Trophoblast cell (in vitro differentiated cells and primary cell): ENCODE data around the gene CCR9.

Experiments used
- DNase-seq, 2 donors: peaks; one replicate each; pipeline ENCODE4 v3.0.0-alpha.2; 2016
- H2AFZ ChIP-seq: 2 replicates; pipeline ENCODE4 v1.6.1; 2013; ENCODE audit warnings: low read length, moderate library complexity, mild to moderate bottlenecking; ENCODE audit not compliant: insufficient read depth, poor library complexity
- H2AK5ac ChIP-seq: 2 replicates; pipeline ENCODE4 v1.6.1; 2013; ENCODE audit warnings: mild to moderate bottlenecking, low read length
- H2BK120ac ChIP-seq: 2 replicates; pipeline ENCODE4 v1.6.1; 2013; ENCODE audit warnings: low read length, mild to moderate bottlenecking, moderate library complexity; ENCODE audit not compliant: insufficient read depth, poor library complexity
- H2BK12ac ChIP-seq: 2 replicates; pipeline ENCODE4 v1.6.1; 2013; ENCODE audit warnings: mild to moderate bottlenecking, low read length, moderate library complexity
- H2BK5ac ChIP-seq: 2 replicates; pipeline ENCODE4 v1.6.1; 2013; ENCODE audit warnings: low read length, low read depth, moderate library complexity, mild to moderate bottlenecking; ENCODE audit not compliant: poor library complexity
- H3K14ac ChIP-seq: 2 replicates; pipeline ENCODE4 v1.6.1; 2013; ENCODE audit warnings: mild to moderate bottlenecking, low read length
- H3K18ac ChIP-seq: 2 replicates; pipeline ENCODE4 v1.6.1; 2013; ENCODE audit warnings: mild to moderate bottlenecking, low read length
- H3K23ac ChIP-seq: 2 replicates; pipeline ENCODE4 v1.6.1; 2013; ENCODE audit warnings: low read length
- H3K27ac ChIP-seq: 2 replicates; pipeline ENCODE4 v1.5.1; 2013; ENCODE audit warnings: low read depth, mild to moderate bottlenecking, inconsistent platforms, low read length, moderate library complexity
- H3K27me3 ChIP-seq: 2 replicates; pipeline ENCODE4 v1.6.1; 2013; ENCODE audit warnings: inconsistent platforms, mild to moderate bottlenecking, low read length, moderate library complexity; ENCODE audit not compliant: insufficient read depth
- H3K36me3 ChIP-seq, 2 experiments: 1 replicate in 1 of 2; 2 replicates in 1 of 2; pipeline ENCODE4 v1.6.1; 2013; ENCODE audit warnings: low read length in 2 of 2, mild to moderate bottlenecking in 2 of 2, moderate library complexity in 1 of 2; ENCODE audit not compliant: insufficient read depth in 2 of 2, control insufficient read depth in 1 of 2
- H3K4ac ChIP-seq: 2 replicates; pipeline ENCODE4 v1.6.1; 2013; ENCODE audit warnings: low read depth, mild to moderate bottlenecking, low read length, moderate library complexity
- H3K4me1 ChIP-seq, 2 experiments: 1 replicate in 1 of 2; 2 replicates in 1 of 2; pipeline ENCODE4 v1.6.1; 2013; ENCODE audit warnings: low read length in 2 of 2, mild to moderate bottlenecking in 2 of 2, moderate library complexity in 1 of 2; ENCODE audit not compliant: insufficient read depth in 2 of 2, control insufficient read depth in 1 of 2
- H3K4me2 ChIP-seq: 2 replicates; pipeline ENCODE4 v1.6.1; 2013; ENCODE audit warnings: inconsistent platforms, mild to moderate bottlenecking, low read length, moderate library complexity
- H3K4me3 ChIP-seq: 2 replicates; pipeline ENCODE4 v1.5.1; 2013; ENCODE audit warnings: mild to moderate bottlenecking, low read depth, low read length, inconsistent platforms
- H3K79me1 ChIP-seq: one replicate; pipeline ENCODE4 v1.6.1; 2013; ENCODE audit warnings: low read length
- H3K79me2 ChIP-seq: 2 replicates; pipeline ENCODE4 v1.6.1; 2013; ENCODE audit warnings: low read length, mild to moderate bottlenecking; ENCODE audit not compliant: control insufficient read depth, insufficient read depth, poor library complexity
- H3K9ac ChIP-seq: 2 replicates; pipeline ENCODE4 v1.6.1; 2013; ENCODE audit warnings: mild to moderate bottlenecking, low read length
- H3K9me3 ChIP-seq: 2 replicates; pipeline ENCODE4 v1.6.1; 2013; ENCODE audit warnings: low read depth, mild to moderate bottlenecking, control low read depth, inconsistent platforms, low read length; ENCODE audit not compliant: insufficient read depth
- H4K12ac ChIP-seq: 2 replicates; pipeline ENCODE4 v1.6.1; 2013; ENCODE audit warnings: low read depth, mild to moderate bottlenecking, low read length, moderate library complexity
- H4K8ac ChIP-seq: 2 replicates; pipeline ENCODE4 v1.6.1; 2013; ENCODE audit warnings: low read depth, mild to moderate bottlenecking, low read length, moderate library complexity
- H4K91ac ChIP-seq: one replicate; pipeline ENCODE4 v1.6.1; 2013; ENCODE audit warnings: low read depth, mild to moderate bottlenecking, low read length, moderate library complexity
- WGBS: extraction: QIAGEN DNeasy Blood & Tissue Kit; methylation state at CpG from one replicate; pipeline ENCODE4 v1.1.7; 2013; ENCODE audit warnings: missing lambda C conversion rate; ENCODE audit not compliant: insufficient read length, insufficient coverage; ENCODE audit errors: extremely low coverage; 5-methylcytosine and 5-hydroxymethylcytosine counted together

Gene CCR9

DNA sequence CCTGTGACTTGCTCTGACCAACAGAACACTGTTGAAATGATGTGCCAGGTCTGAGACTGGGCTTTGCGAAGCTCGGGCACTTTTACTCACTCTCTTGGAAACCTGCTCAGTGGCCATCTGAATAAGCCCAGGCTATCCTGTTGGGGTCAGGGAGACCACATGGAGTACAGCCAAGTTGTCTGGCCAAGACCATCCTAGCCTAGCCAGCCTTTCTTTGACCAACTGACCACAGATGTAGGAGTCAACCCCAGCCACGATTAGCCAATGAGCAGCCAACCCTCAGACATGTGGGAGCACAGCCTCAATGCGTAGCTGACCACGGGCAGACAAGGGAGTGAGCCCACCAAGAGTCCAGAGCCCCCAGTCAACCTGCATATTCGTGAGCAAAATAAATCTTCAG lies 26.1 kb downstream of the CCR9 start:
- DNase-seq: no peak
- Histone ChIP-seq H2BK12ac (no peak overlapping the region), H3K9ac (no peak overlapping the region), H4K91ac (no peak overlapping the region), H3K27me3 (no peaks in the 10 kb centered on the region), H3K36me3 (no peaks in the 10 kb centered on the region), H3K27ac (no peak overlapping the region), H3K4me2 (no peak overlapping the region), H3K14ac (no peak overlapping the region), H4K8ac (no peak overlapping the region), H3K18ac (no peak overlapping the region), H3K79me2 (no peaks in the 10 kb centered on the region), H2BK5ac (no peak overlapping the region), H3K4me3 (no peak overlapping the region), H3K4me1 (peaks cover 0 to 3% of the 10 kb centered on the region in 2 experiments), H3K79me1 (no peaks in the 10 kb centered on the region), H3K4ac (no peak overlapping the region), H2BK120ac (no peak overlapping the region), H4K12ac (no peak overlapping the region), H3K9me3 (peaks cover 1% of the 10 kb centered on the region), H3K23ac (no peak overlapping the region), H2AFZ (no peak overlapping the region), H2AK5ac (no peak overlapping the region)
- no CpG with 5 or more reads among the region's 6 CpGs for WGBS

DNA sequence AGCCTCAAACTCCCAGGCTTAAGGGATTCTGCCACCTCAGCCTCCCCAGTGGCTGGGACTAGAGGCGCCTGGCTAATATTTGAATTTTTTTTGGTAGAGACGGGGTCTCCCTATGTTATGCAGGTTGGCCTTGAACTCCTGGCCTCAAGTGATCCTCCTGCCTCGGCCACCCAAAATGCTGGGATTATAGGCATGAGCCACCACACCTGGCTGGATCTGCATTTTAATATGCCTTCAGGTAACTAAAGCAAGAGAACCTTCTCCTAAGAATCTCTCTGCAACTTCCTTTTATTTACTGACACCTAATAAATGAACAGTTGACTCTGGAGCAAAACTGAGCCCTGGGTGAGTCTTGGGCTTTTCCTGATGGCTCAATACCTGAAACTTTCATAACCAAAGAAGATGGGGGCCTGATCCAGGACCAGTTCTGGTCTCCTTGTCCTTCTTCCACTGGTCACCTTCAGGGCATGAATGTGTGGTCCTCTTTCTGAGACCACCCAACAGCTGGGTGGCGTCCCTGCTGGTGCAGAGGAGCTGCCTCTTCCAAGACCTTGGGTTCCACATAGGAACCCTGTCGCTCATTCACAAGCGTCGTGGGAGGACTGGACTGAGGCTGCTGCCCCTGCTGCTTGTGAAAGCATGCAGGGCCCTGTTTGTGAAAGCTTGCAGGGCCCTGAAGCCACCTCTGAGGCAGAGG lies 28.2 kb downstream of the CCR9 start:
- Histone ChIP-seq H3K18ac (no peak overlapping the region), H4K91ac (no peak overlapping the region), H3K9ac (no peak overlapping the region), H3K4me1 (no peaks in the 10 kb centered on the region), H3K36me3 (no peaks in the 10 kb centered on the region), H3K4ac (no peak overlapping the region), H3K79me2 (no peaks in the 10 kb centered on the region), H2AK5ac (no peak overlapping the region), H3K4me3 (no peak overlapping the region), H3K14ac (no peak overlapping the region), H3K27me3 (no peaks in the 10 kb centered on the region), H2BK5ac (no peak overlapping the region), H2BK12ac (no peak overlapping the region), H3K23ac (no peak overlapping the region), H3K27ac (no peak overlapping the region), H3K4me2 (no peak overlapping the region), H4K8ac (no peak overlapping the region), H4K12ac (no peak overlapping the region), H3K79me1 (no peaks in the 10 kb centered on the region), H3K9me3 (peaks cover 1% of the 10 kb centered on the region), H2BK120ac (no peak overlapping the region), H2AFZ (no peak overlapping the region)
- DNase-seq: no peak
- WGBS: no CpG with 5 or more reads among the region's 7 CpGs

DNA sequence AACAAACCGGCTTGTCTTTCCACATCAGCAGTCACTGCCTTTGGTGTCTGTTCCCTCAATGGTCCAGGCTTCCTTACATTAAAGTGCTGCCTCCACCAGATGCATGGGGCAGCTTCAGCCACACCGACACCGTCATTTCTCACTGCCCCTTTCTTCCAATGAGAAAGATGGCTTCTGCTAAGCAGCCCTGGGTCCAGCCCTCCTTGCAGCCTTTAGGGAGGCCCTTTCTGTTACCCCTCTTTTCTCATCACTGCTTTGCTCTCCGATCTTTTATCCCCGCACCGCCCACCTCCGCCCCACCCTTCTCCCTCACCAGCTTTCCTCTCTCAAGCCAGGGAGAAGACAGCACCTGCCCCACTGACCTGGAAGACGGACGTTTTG lies 28.7 kb downstream of the CCR9 start:
- H3K27me3 ChIP-seq: no peaks in the 10 kb centered on the region
- H3K9ac ChIP-seq: no peak overlapping the region
- no peaks in the 10 kb centered on the region for H3K79me2 ChIP-seq
- no peak overlapping the region for H3K4ac ChIP-seq
- peaks cover 1% of the 10 kb centered on the region for H3K9me3 ChIP-seq
- H3K36me3 ChIP-seq: no peaks in the 10 kb centered on the region
- no peak overlapping the region for H4K8ac ChIP-seq
- no peak overlapping the region for H2BK12ac ChIP-seq
- H3K79me1 ChIP-seq: no peaks in the 10 kb centered on the region
- no peak overlapping the region for H3K23ac ChIP-seq
- WGBS: 100% methylated on average over 4 of the region's 9 CpGs
- H3K27ac ChIP-seq: no peak overlapping the region
- no peak overlapping the region for H3K14ac ChIP-seq
- H3K4me3 ChIP-seq: no peak overlapping the region
- H3K4me2 ChIP-seq: no peak overlapping the region
- H3K4me1 ChIP-seq: no peaks in the 10 kb centered on the region
- no peak for DNase-seq
- H2BK5ac ChIP-seq: no peak overlapping the region
- no peak overlapping the region for H2AK5ac ChIP-seq
- no peak overlapping the region for H4K91ac ChIP-seq
- H3K18ac ChIP-seq: no peak overlapping the region
- no peak overlapping the region for H2BK120ac ChIP-seq
- no peak overlapping the region for H4K12ac ChIP-seq
- no peak overlapping the region for H2AFZ ChIP-seq

DNA sequence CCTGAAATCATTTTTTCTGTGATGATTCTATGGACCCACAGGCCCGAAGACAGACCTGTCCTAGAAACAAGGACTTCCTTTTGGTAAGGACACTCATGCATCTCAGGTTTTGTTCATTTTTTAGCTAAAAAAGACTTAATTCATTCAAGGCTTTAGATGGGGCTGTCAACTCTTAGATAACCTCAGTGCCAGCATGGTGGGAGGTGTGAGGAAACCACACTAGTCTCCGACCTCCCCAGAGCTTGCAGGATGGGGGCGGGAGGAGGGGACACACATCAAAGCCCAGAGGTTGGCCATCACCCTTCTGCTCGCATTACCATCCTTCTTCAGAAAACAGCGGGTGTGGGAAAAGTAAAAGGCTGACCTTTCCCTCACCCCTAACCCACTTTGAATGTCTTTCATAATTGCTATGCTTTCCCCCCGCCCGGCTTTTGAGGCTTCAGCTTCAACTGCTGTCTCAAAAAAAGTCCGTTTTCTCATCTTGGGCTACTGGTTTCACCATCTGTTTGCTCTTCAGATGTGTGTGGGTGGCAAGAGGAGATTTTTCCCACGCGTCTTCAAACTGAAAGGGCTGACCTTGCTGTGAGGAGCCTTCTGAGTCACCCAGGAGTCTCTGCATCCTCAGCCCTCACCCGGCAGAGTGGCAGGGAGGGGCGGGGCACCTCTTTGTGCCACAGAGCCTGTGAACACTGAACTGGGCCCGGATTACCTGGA lies 29.3 kb downstream of the CCR9 start:
- no peak overlapping the region for H4K91ac ChIP-seq
- peaks cover 1% of the 10 kb centered on the region for H3K9me3 ChIP-seq
- no peaks in the 10 kb centered on the region for H3K27me3 ChIP-seq
- H3K4ac ChIP-seq: no peak overlapping the region
- no peaks in the 10 kb centered on the region for H3K79me2 ChIP-seq
- no peak overlapping the region for H2BK120ac ChIP-seq
- no peak overlapping the region for H3K14ac ChIP-seq
- H3K36me3 ChIP-seq: peaks cover 0 to under 1% of the 10 kb centered on the region in 2 experiments
- no peak overlapping the region for H3K23ac ChIP-seq
- no peak overlapping the region for H2AFZ ChIP-seq
- H3K4me2 ChIP-seq: no peak overlapping the region
- H3K4me3 ChIP-seq: no peak overlapping the region
- no peak overlapping the region for H2AK5ac ChIP-seq
- no peaks in the 10 kb centered on the region for H3K79me1 ChIP-seq
- no peak overlapping the region for H2BK12ac ChIP-seq
- H3K27ac ChIP-seq: no peak overlapping the region
- H3K9ac ChIP-seq: no peak overlapping the region
- no peak overlapping the region for H4K12ac ChIP-seq
- H3K4me1 ChIP-seq: no peaks in the 10 kb centered on the region
- H4K8ac ChIP-seq: no peak overlapping the region
- no CpG with 5 or more reads among the region's 13 CpGs for WGBS
- DNase-seq: peak in 1 of 2 donors; percentile 2
- no peak overlapping the region for H2BK5ac ChIP-seq
- H3K18ac ChIP-seq: no peak overlapping the region
